Measurements from ENCODE around the gene SH3BGRL2.

DNA sequence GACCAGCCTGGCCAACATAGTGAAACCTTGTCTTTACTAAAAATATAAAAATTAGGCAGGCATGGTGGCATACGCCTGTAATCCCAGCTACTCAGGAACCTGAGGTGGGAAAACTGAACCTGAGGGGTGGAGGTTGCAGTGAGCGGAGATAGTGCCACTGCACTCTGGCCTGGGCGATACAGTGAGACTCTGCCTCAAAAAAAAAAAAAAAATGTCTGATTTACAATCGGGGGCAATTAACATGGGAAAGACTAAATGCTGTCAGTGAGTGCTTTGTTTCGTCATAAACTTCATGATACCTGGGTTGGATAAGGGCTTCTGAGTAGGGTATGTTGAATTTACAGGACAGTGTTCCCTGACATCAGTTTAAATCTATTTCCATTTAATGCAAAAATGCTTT is 8.0 kb upstream of the SH3BGRL2 start:
- TF ChIP-seq EP300 (IDR thresholded peaks at IDR 0.05), result no peak
- TF ChIP-seq, protein P1, sequence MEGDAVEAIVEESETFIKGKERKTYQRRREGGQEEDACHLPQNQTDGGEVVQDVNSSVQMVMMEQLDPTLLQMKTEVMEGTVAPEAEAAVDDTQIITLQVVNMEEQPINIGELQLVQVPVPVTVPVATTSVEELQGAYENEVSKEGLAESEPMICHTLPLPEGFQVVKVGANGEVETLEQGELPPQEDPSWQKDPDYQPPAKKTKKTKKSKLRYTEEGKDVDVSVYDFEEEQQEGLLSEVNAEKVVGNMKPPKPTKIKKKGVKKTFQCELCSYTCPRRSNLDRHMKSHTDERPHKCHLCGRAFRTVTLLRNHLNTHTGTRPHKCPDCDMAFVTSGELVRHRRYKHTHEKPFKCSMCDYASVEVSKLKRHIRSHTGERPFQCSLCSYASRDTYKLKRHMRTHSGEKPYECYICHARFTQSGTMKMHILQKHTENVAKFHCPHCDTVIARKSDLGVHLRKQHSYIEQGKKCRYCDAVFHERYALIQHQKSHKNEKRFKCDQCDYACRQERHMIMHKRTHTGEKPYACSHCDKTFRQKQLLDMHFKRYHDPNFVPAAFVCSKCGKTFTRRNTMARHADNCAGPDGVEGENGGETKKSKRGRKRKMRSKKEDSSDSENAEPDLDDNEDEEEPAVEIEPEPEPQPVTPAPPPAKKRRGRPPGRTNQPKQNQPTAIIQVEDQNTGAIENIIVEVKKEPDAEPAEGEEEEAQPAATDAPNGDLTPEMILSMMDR (IDR thresholded peaks at IDR 0.05), result no peak

Measured in gastroesophageal sphincter (tissue), 3 donors.